GM12878 (cell line): ENCODE data around the gene CNNM4. TPM values are rescaled to one million over a fixed set of nuclear protein-coding genes. Genes with fewer than 3 reads are reported as not detected.

Experiments
- ATAC-seq: fragments of 200-7000 bp; cut with Tn5 transposase; 3 replicates; pipeline ENCODE4 v1.9.1; 2020; ENCODE audit warnings: mild to moderate bottlenecking, moderate library complexity
- BruUV-seq: library from RNA; stranded (reverse); fragments of 400-500 nt; replicated peaks from 2 replicates; lab custom pipeline; 2021; lab: Mats Ljungman, UMichigan
- CTCF ChIA-PET: fragments of 300-600 bp; sonication (Branson Sonifier 250); formaldehyde crosslinking; extraction: SDS; loops from one replicate; lab custom pipeline; 2021; ENCODE audit warnings: inconsistent platforms; lab: Yijun Ruan, JAX
- POLR2A ChIA-PET: fragments of 350-600 bp; formaldehyde crosslinking; extraction: SDS; loops from one replicate; lab custom pipeline; 2021; ENCODE audit warnings: inconsistent platforms; lab: Charles Lee
- RAD21 ChIA-PET: fragments of 300-600 bp; sonication (Branson Sonifier 250); formaldehyde crosslinking; loops from one replicate; lab custom pipeline; 2023; ENCODE audit warnings: antibody characterized with exemption; ENCODE audit not compliant: unreplicated experiment; lab: Charles Lee
- SMC1A ChIA-PET: fragments of 300-600 bp; sonication (Branson Sonifier 250); formaldehyde crosslinking; loops from one replicate; lab custom pipeline; 2023; ENCODE audit not compliant: unreplicated experiment, uncharacterized antibody; lab: Charles Lee
- DNase-seq: peaks from one replicate; pipeline ENCODE4 v3.0.0-alpha.2; 2011; ENCODE audit warnings: low read depth, low spot score
- FAIRE-seq: peaks from 3 replicates; lab custom pipeline; 2011; peaks lifted over from hg19 to GRCh38; lab: Jason Lieb, UNC
- H2AFZ ChIP-seq: 2 replicates; pipeline ENCODE4 v1.6.0; 2011; ENCODE audit warnings: low read depth, low read length, control low read depth; ENCODE audit not compliant: control insufficient read depth
- H3K27ac ChIP-seq: 2 replicates; pipeline ENCODE4 v1.5.1; 2011; ENCODE audit warnings: control low read depth; ENCODE audit not compliant: control insufficient read depth, insufficient read depth
- H3K27me3 ChIP-seq, 2 experiments: replicated peaks in 1 of 2; 2 replicates each; pipeline versions ENCODE4 v1.6.0 to v1.6.1; 2011; ENCODE audit warnings: low read length in 1 of 2; ENCODE audit not compliant: control insufficient read depth in 2 of 2, insufficient read depth in 2 of 2
- H3K36me3 ChIP-seq, 2 experiments: 2 replicates each; pipeline ENCODE4 v1.5.1; 2011; ENCODE audit warnings: low read length in 1 of 2; ENCODE audit not compliant: control insufficient read depth in 2 of 2, insufficient read depth in 2 of 2
- H3K4me1 ChIP-seq: 2 replicates; pipeline ENCODE4 v1.6.1; 2011; ENCODE audit warnings: mild to moderate bottlenecking, low read length, moderate library complexity, mixed read lengths; ENCODE audit not compliant: control insufficient read depth, insufficient read depth
- H3K4me2 ChIP-seq: 2 replicates; pipeline ENCODE4 v1.6.0; 2011; ENCODE audit warnings: control low read depth; ENCODE audit not compliant: control insufficient read depth, insufficient read depth
- H3K4me3 ChIP-seq: fragments of 200-600 bp; sonication (generic); 2 replicates; pipeline ENCODE4 v1.5.1; 2016
- H3K79me2 ChIP-seq: 2 replicates; pipeline ENCODE4 v1.6.0; 2011; ENCODE audit warnings: low read length; ENCODE audit not compliant: control insufficient read depth, insufficient read depth
- H3K9ac ChIP-seq: 2 replicates; pipeline ENCODE4 v1.8.0; 2011; ENCODE audit warnings: low read length, control low read depth, mixed read lengths; ENCODE audit not compliant: control insufficient read depth, insufficient read depth
- H3K9me3 ChIP-seq: replicated peaks from 3 replicates; pipeline ENCODE4 v1.5.1; 2011; ENCODE audit warnings: mild to moderate bottlenecking, low read length; ENCODE audit not compliant: control insufficient read depth, insufficient read depth
- H4K20me1 ChIP-seq: 2 replicates; pipeline ENCODE4 v1.6.0; 2011; ENCODE audit not compliant: control insufficient read depth, insufficient read depth
- ASH2L ChIP-seq: fragments of 300-600, 200-600 bp; sonication (generic); IDR thresholded peaks from 2 replicates; pipeline ENCODE4 v1.6.1; 2017; ENCODE audit warnings: low read depth, mild to moderate bottlenecking, borderline replicate concordance
- ATF3 ChIP-seq: IDR thresholded peaks from 2 replicates; pipeline ENCODE4 v1.6.1; 2011; ENCODE audit warnings: low read depth, mild to moderate bottlenecking, low read length, moderate library complexity, borderline replicate concordance; ENCODE audit errors: extremely low read depth
- BCL11A ChIP-seq: IDR thresholded peaks from 2 replicates; pipeline ENCODE4 v1.6.1; 2011; ENCODE audit warnings: low read depth, low read length
- EGR1 ChIP-seq, 2 experiments: IDR thresholded peaks; 1 replicate in 1 of 2; 2 replicates in 1 of 2; pipeline ENCODE4 v1.6.1; 2011 to 2012; ENCODE audit warnings: low read depth in 2 of 2, low read length in 2 of 2, borderline replicate concordance in 1 of 2, mild to moderate bottlenecking in 1 of 2, moderate library complexity in 1 of 2
- ETV6 ChIP-seq, 2 experiments: fragments of 450-650 bp in 1 of 2; IDR thresholded peaks in 1 of 2; conservative IDR thresholded peaks in 1 of 2; 2 replicates each; pipeline ENCODE4 v1.6.1; 2014; ENCODE audit warnings: antibody characterized with exemption in 1 of 2, borderline replicate concordance in 1 of 2, low read depth in 1 of 2, mild to moderate bottlenecking in 1 of 2, moderate library complexity in 1 of 2
- FOS ChIP-seq: IDR thresholded peaks from 3 replicates; pipeline ENCODE4 v1.6.1; 2011; ENCODE audit warnings: borderline replicate concordance; ENCODE audit not compliant: insufficient read length; ENCODE audit errors: extremely low read depth
- HDGF ChIP-seq: fragments of 450-650 bp; IDR thresholded peaks from 2 replicates; pipeline ENCODE4 v1.6.1; 2016; ENCODE audit warnings: antibody characterized with exemption
- MEF2A ChIP-seq: IDR thresholded peaks from 2 replicates; pipeline ENCODE4 v1.6.1; 2011; ENCODE audit warnings: low read depth, mild to moderate bottlenecking, low read length, moderate library complexity; ENCODE audit not compliant: insufficient read depth
- MTA3 ChIP-seq: IDR thresholded peaks from 2 replicates; pipeline ENCODE4 v1.6.1; 2012; ENCODE audit warnings: low read length, inconsistent platforms, borderline replicate concordance
- MXI1 ChIP-seq: fragments of 150-350 bp; IDR thresholded peaks from 2 replicates; pipeline ENCODE4 v1.6.1; 2011; ENCODE audit warnings: low read depth, mild to moderate bottlenecking, inconsistent platforms, low read length, improper control_type of control experiment
- NR2F1 ChIP-seq: fragments of 450-650 bp; conservative IDR thresholded peaks from 2 replicates; pipeline ENCODE4 v1.6.1; 2017; ENCODE audit warnings: mild to moderate bottlenecking
- PAX5 ChIP-seq: IDR thresholded peaks from 2 replicates; pipeline ENCODE4 v1.6.1; 2011; ENCODE audit warnings: low read depth, low read length, borderline replicate concordance
- RAD21 ChIP-seq: IDR thresholded peaks from 2 replicates; pipeline ENCODE4 v1.6.1; 2011; ENCODE audit warnings: mild to moderate bottlenecking, low read depth, low read length, moderate library complexity; ENCODE audit not compliant: insufficient read depth
- RELA ChIP-seq: fragments of 450-650 bp; IDR thresholded peaks from 2 replicates; pipeline ENCODE4 v1.8.0; 2014; ENCODE audit warnings: borderline replicate concordance; ENCODE audit not compliant: partially characterized antibody
- RUNX3 ChIP-seq: IDR thresholded peaks from 2 replicates; pipeline ENCODE4 v1.6.1; 2012; ENCODE audit warnings: low read length, inconsistent platforms
- SUPT20H ChIP-seq: IDR thresholded peaks from 2 replicates; pipeline ENCODE4 v1.6.1; 2011; ENCODE audit warnings: low read depth, mild to moderate bottlenecking, low read length, moderate library complexity, borderline replicate concordance; ENCODE audit not compliant: control insufficient read depth
- ZNF384 ChIP-seq: IDR thresholded peaks from 2 replicates; pipeline ENCODE4 v1.6.1; 2012; ENCODE audit warnings: low read depth, mild to moderate bottlenecking, low read length, improper control_type of control experiment, borderline replicate concordance
- ZNF622 ChIP-seq: fragments of 450-650 bp; IDR thresholded peaks from 2 replicates; pipeline ENCODE4 v1.6.1; 2017; ENCODE audit warnings: mild to moderate bottlenecking, inconsistent platforms
- WGBS: methylation state at CpG from one replicate; pipeline ENCODE4 v1.1.6; 2016; ENCODE audit warnings: low lambda C conversion rate; ENCODE audit not compliant: insufficient replicate concordance, insufficient coverage; ENCODE audit errors: missing lambda C conversion rate; 5-methylcytosine and 5-hydroxymethylcytosine counted together
- in situ Hi-C: fragments of 300-500 bp; cut with MboI; formaldehyde crosslinking; loops from 9 replicates; pipeline ENCODE4 v1.14.3; 2018; ENCODE audit warnings: mixed read lengths
- intact Hi-C: fragments of 100-400 bp; cut with micrococcal nuclease; formaldehyde crosslinking; loops from one replicate; pipeline ENCODE4 v1.14.2; 2022; ENCODE audit not compliant: unreplicated experiment
- polyA plus RNA-seq, 11 experiments: library from polyadenylated mRNA; depleted of rRNA in 4 of 11; unstranded in 6 of 11; stranded (reverse) in 5 of 11; fragments of >200 nt; fragmentation: Nextera tagmentation in 4 of 11; fragmentation: Illumina TruSeq in 1 of 11; extraction: Ambion mirVana in 4 of 11; extraction: Trizol in 1 of 11; gene quantifications; 1 replicate in 1 of 11; 2 replicates in 10 of 11; pipeline versions ENCODE4 v1.2.1 to v1.2.3, GENCODE V29; 2011 to 2016; ENCODE audit warnings: inconsistent platforms in 2 of 11, missing spikeins in 2 of 11, low read depth in 1 of 11
- total RNA-seq, 4 experiments: library from RNA; depleted of rRNA in 3 of 4; stranded (reverse); fragments of >200 nt in 3 of 4; fragmentation: Illumina TruSeq in 1 of 4; extraction: Trizol in 1 of 4; gene quantifications; 2 replicates each; pipeline versions ENCODE4 v1.2.1 to v1.2.3, GENCODE V29; 2013 to 2021
- TF ChIP-seq, protein P1 (sequence below), 3 experiments: IDR thresholded peaks in 2 of 3; conservative IDR thresholded peaks in 1 of 3; 2 replicates each; pipeline ENCODE4 v1.5.1; 2011; ENCODE audit warnings: low read depth in 3 of 3, low read length in 3 of 3, mild to moderate bottlenecking in 3 of 3, control low read depth in 2 of 3, moderate library complexity in 2 of 3, inconsistent platforms in 1 of 3, mixed read lengths in 1 of 3; ENCODE audit not compliant: control insufficient read depth in 2 of 3, insufficient read depth in 1 of 3; ENCODE audit errors: extremely low read depth in 1 of 3

CNNM4 gene
- total and polyA plus RNA-seq, 10 of the 15 experiments (the other 5 are each of a cell fraction or from before 2014, with no cell fraction given): 2.4 to 13.8 (median 8.1) TPM

DNA sequence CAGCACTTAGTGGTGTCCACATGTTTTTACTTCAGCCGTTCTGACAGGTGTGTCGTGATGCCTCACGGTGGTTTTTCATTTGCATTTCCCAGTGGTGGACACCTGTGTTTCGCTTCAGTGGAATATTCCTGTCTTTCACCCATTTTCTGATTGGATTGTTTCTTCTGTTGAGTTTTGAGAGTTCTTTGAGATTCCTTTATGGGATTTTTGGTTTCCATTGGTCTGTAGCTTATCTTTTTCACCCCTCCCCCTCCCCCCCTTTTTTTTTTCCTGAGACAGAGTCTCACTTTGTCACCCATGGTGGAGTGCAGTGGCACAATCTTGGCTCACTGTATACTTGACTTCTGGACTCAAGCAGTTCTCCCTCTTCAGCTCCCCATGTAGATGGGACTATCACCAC is 75.1 kb downstream of the CNNM4 start (continued):
- TF ChIP-seq, protein P1, sequence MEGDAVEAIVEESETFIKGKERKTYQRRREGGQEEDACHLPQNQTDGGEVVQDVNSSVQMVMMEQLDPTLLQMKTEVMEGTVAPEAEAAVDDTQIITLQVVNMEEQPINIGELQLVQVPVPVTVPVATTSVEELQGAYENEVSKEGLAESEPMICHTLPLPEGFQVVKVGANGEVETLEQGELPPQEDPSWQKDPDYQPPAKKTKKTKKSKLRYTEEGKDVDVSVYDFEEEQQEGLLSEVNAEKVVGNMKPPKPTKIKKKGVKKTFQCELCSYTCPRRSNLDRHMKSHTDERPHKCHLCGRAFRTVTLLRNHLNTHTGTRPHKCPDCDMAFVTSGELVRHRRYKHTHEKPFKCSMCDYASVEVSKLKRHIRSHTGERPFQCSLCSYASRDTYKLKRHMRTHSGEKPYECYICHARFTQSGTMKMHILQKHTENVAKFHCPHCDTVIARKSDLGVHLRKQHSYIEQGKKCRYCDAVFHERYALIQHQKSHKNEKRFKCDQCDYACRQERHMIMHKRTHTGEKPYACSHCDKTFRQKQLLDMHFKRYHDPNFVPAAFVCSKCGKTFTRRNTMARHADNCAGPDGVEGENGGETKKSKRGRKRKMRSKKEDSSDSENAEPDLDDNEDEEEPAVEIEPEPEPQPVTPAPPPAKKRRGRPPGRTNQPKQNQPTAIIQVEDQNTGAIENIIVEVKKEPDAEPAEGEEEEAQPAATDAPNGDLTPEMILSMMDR (IDR thresholded peaks at IDR 0.05 in 2 of 3, conservative IDR thresholded peaks at IDR 0.05 in 1 of 3; ENCODE audit: control insufficient read depth in 2 of 3, extremely low read depth in 1 of 3, insufficient read depth in 1 of 3, low read depth in 3 of 3, low read length in 3 of 3): no peak
- no peak for TF ChIP-seq RELA
- no peak for TF ChIP-seq RAD21
- TF ChIP-seq ATF3: no peak
- TF ChIP-seq ASH2L: no peak
- TF ChIP-seq ZNF622: no peak
- no peak for TF ChIP-seq SUPT20H
- TF ChIP-seq EGR1 (IDR thresholded peaks at IDR 0.05; ENCODE audit: borderline replicate concordance in 1 of 2, low read depth in 2 of 2, low read length in 2 of 2): no peak
- no peak for TF ChIP-seq RUNX3

DNA sequence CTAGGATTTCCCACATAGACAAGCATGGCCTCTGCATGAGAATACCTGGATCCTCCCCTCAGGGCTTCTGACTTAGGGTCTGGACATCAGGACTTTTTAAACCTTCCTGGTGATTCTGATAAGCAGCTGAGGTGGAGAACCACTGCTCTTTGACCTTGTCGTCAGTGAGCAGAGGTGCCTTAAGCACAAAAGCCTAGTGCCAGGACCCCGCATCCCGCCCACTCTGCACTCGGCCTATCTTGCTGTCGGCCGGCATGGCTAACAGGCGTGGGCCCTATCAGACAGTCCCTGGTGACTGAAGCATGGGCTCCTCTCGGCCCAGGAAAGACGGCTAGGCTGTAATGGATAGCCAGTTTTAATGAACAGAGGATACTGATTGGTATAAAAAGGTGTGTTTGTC is 76.9 kb downstream of the CNNM4 start:
- intact Hi-C loops (no loop called here), in situ Hi-C loops (no loop called here)
- FAIRE-seq (no peak), ATAC-seq (no peak), DNase-seq (no peak)
- H3K27me3 ChIP-seq: no peaks in the 10 kb centered on the region
- no peak overlapping the region for H3K4me3 ChIP-seq
- ChIA-PET SMC1A (no interaction called here), RAD21 (interaction anchor here (1.2 kb wide), 1 partner anchor 20 kb away, joined by 3 read pairs; the partner anchor contains the start of gene ANKRD39), POLR2A (no interaction called here), CTCF (no interaction called here)
- no peak overlapping the region for H3K4me2 ChIP-seq
- H3K79me2 ChIP-seq: no peaks in the 10 kb centered on the region
- TF ChIP-seq BCL11A (no peak), MXI1 (no peak), HDGF (no peak), ZNF622 (no peak), ZNF384 (no peak), MTA3 (no peak), FOS (no peak), MEF2A (no peak), PAX5 (no peak), ETV6 (conservative IDR thresholded peaks at IDR 0.05 in 1 of 2, IDR thresholded peaks at IDR 0.05 in 1 of 2; ENCODE audit: borderline replicate concordance in 1 of 2, low read depth in 1 of 2) (no peak), NR2F1 (no peak)
- WGBS: over 99% methylated on average over 9 of the region's 9 CpGs
- H3K27ac ChIP-seq: no peak overlapping the region
- no peaks in the 10 kb centered on the region for H3K9me3 ChIP-seq
- peaks cover 4 to 7% of the 10 kb centered on the region in 2 experiments for H3K36me3 ChIP-seq
- H3K9ac ChIP-seq: no peak overlapping the region
- no peak overlapping the region for H2AFZ ChIP-seq
- H4K20me1 ChIP-seq: no peaks in the 10 kb centered on the region
- BruUV-seq: no TSS peak
- H3K4me1 ChIP-seq: peaks cover 9% of the 10 kb centered on the region
